ENCODE measurements around the gene KCNT2. TPM values are rescaled to one million over a fixed set of nuclear protein-coding genes. Genes with fewer than 3 reads are reported as not detected.

KCNT2 gene
- total RNA-seq, 1 experiment from 2014 or later: not detected

DNA sequence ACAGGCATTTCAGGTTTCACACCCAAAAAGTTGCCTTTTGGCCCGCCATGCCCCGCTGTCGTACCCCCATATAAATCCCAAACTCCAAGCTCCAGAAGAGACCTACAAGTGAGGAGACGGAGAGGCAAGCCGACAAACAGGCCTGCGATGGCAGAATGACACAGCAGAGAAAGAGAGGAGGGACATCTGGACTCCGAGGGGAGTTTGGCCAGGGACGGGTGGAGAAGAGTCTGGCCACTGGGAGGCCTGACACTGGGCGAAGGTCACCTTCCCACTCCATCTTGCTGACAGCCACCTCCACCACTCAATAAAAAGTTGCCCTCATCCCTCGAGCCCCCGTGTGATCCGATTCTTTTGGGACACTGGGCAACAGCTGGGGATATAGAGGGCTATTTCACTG lies 41.8 kb upstream of the KCNT2 start:
- CTCF ChIA-PET: no interaction called here

More for the DNA sequence above, 41.8 kb upstream of the KCNT2 start:
- H2AFZ ChIP-seq (ENCODE audit: low read depth, low read length, poor library complexity, severe bottlenecking): no peak overlapping the region
- ChIA-PET POLR2A (no interaction called here), RAD21 (ENCODE audit: low non-redundant PET in 1 of 2, low total read pairs in 2 of 2, uncharacterized antibody in 2 of 2, unreplicated experiment in 2 of 2) (no interaction called here)
- no peaks in the 10 kb centered on the region for H4K20me1 ChIP-seq (ENCODE audit: insufficient read depth)
- no TSS peak for BruUV-seq (replicated peaks)
- no peak overlapping the region for H3K9ac ChIP-seq (ENCODE audit: low read length)
- H3K27me3 ChIP-seq (ENCODE audit: insufficient read depth, low read length): no peaks in the 10 kb centered on the region
- no peak for ATAC-seq
- no peaks in the 10 kb centered on the region for H3K9me2 ChIP-seq (ENCODE audit: insufficient read depth)
- H3K27ac ChIP-seq (ENCODE audit: low read depth, low read length): no peak overlapping the region
- H3K9me3 ChIP-seq (ENCODE audit: control insufficient read depth in 1 of 2, insufficient read depth in 1 of 2, low read depth in 1 of 2, low read length in 2 of 2): no peaks in the 10 kb centered on the region
- no peaks in the 10 kb centered on the region for H3K79me2 ChIP-seq (ENCODE audit: insufficient read depth, low read length)
- DNase-seq (ENCODE audit: low read depth, low spot score): no peak
- H3K36me3 ChIP-seq (ENCODE audit: control insufficient read depth in 1 of 2, insufficient read depth in 2 of 2, low read length in 2 of 2): no peaks in the 10 kb centered on the region
- no peaks in the 10 kb centered on the region for H3K4me1 ChIP-seq (ENCODE audit: control insufficient read depth in 1 of 2, insufficient read depth in 2 of 2, low read length in 2 of 2)
- no peak overlapping the region for H3K4me2 ChIP-seq (ENCODE audit: low read length)
- H3K4me3 ChIP-seq (replicated peaks in 1 of 2; ENCODE audit: low read depth in 1 of 2, low read length in 2 of 2): no peak overlapping the region
- TF ChIP-seq, protein P1, sequence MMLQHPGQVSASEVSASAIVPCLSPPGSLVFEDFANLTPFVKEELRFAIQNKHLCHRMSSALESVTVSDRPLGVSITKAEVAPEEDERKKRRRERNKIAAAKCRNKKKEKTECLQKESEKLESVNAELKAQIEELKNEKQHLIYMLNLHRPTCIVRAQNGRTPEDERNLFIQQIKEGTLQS (IDR thresholded peaks at IDR 0.05): no peak
- no peak for TF ChIP-seq SIN3A (IDR thresholded peaks at IDR 0.05; ENCODE audit: low read depth)
- TF ChIP-seq, protein P2, sequence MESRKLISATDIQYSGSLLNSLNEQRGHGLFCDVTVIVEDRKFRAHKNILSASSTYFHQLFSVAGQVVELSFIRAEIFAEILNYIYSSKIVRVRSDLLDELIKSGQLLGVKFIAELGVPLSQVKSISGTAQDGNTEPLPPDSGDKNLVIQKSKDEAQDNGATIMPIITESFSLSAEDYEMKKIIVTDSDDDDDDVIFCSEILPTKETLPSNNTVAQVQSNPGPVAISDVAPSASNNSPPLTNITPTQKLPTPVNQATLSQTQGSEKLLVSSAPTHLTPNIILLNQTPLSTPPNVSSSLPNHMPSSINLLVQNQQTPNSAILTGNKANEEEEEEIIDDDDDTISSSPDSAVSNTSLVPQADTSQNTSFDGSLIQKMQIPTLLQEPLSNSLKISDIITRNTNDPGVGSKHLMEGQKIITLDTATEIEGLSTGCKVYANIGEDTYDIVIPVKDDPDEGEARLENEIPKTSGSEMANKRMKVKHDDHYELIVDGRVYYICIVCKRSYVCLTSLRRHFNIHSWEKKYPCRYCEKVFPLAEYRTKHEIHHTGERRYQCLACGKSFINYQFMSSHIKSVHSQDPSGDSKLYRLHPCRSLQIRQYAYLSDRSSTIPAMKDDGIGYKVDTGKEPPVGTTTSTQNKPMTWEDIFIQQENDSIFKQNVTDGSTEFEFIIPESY (IDR thresholded peaks at IDR 0.05; ENCODE audit: extremely low read depth, insufficient replicate concordance, low read length): no peak
- TF ChIP-seq, protein P3, sequence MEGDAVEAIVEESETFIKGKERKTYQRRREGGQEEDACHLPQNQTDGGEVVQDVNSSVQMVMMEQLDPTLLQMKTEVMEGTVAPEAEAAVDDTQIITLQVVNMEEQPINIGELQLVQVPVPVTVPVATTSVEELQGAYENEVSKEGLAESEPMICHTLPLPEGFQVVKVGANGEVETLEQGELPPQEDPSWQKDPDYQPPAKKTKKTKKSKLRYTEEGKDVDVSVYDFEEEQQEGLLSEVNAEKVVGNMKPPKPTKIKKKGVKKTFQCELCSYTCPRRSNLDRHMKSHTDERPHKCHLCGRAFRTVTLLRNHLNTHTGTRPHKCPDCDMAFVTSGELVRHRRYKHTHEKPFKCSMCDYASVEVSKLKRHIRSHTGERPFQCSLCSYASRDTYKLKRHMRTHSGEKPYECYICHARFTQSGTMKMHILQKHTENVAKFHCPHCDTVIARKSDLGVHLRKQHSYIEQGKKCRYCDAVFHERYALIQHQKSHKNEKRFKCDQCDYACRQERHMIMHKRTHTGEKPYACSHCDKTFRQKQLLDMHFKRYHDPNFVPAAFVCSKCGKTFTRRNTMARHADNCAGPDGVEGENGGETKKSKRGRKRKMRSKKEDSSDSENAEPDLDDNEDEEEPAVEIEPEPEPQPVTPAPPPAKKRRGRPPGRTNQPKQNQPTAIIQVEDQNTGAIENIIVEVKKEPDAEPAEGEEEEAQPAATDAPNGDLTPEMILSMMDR (IDR thresholded peaks at IDR 0.05 in 2 of 3, conservative IDR thresholded peaks at IDR 0.05 in 1 of 3; ENCODE audit: borderline replicate concordance in 1 of 3, insufficient read depth in 1 of 3, low read depth in 2 of 3, low read length in 2 of 3): no peak
- no peak for TF ChIP-seq EZH2 (IDR thresholded peaks at IDR 0.05)
- TF ChIP-seq, protein P4, sequence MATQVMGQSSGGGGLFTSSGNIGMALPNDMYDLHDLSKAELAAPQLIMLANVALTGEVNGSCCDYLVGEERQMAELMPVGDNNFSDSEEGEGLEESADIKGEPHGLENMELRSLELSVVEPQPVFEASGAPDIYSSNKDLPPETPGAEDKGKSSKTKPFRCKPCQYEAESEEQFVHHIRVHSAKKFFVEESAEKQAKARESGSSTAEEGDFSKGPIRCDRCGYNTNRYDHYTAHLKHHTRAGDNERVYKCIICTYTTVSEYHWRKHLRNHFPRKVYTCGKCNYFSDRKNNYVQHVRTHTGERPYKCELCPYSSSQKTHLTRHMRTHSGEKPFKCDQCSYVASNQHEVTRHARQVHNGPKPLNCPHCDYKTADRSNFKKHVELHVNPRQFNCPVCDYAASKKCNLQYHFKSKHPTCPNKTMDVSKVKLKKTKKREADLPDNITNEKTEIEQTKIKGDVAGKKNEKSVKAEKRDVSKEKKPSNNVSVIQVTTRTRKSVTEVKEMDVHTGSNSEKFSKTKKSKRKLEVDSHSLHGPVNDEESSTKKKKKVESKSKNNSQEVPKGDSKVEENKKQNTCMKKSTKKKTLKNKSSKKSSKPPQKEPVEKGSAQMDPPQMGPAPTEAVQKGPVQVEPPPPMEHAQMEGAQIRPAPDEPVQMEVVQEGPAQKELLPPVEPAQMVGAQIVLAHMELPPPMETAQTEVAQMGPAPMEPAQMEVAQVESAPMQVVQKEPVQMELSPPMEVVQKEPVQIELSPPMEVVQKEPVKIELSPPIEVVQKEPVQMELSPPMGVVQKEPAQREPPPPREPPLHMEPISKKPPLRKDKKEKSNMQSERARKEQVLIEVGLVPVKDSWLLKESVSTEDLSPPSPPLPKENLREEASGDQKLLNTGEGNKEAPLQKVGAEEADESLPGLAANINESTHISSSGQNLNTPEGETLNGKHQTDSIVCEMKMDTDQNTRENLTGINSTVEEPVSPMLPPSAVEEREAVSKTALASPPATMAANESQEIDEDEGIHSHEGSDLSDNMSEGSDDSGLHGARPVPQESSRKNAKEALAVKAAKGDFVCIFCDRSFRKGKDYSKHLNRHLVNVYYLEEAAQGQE (IDR thresholded peaks at IDR 0.05; ENCODE audit: low read depth): no peak
- no peak for TF ChIP-seq ZFX (IDR thresholded peaks at IDR 0.05)
- TF ChIP-seq EGR1 (IDR thresholded peaks at IDR 0.05; ENCODE audit: low read depth): no peak
- TF ChIP-seq TCF7L2 (IDR thresholded peaks at IDR 0.05; ENCODE audit: borderline replicate concordance, extremely low read depth, insufficient read depth, insufficient read length): no peak
- no peak for TF ChIP-seq RAD21 (IDR thresholded peaks at IDR 0.05; ENCODE audit: low read depth)
- TF ChIP-seq JUND (IDR thresholded peaks at IDR 0.05): no peak
- no peak for TF ChIP-seq FOSL1 (IDR thresholded peaks at IDR 0.05; ENCODE audit: low read depth)
- no peak for TF ChIP-seq ELF1 (IDR thresholded peaks at IDR 0.05; ENCODE audit: borderline replicate concordance, low read depth)
- intact Hi-C loops (cut with micrococcal nuclease): no loop called here

All from HCT116 (cell line).